H1 (cell line): ENCODE data around the gene RUBCN. TPM values are rescaled to one million over a fixed set of nuclear protein-coding genes. Genes with fewer than 3 reads are reported as not detected.
"Not testable (repeated sequence)": the region's sequence is repeated elsewhere in the genome, so short reads cannot be mapped to it uniquely, and the experiment has no call there.

ENCODE experiments used
- CTCF ChIA-PET: fragments of 300-600 bp; sonication (Branson Sonifier 250); formaldehyde crosslinking; loops from one replicate; lab custom pipeline; 2021; ENCODE audit not compliant: partially characterized antibody; lab: Charles Lee
- POLR2A ChIA-PET: fragments of 300-600 bp; sonication (Branson Sonifier 250); formaldehyde crosslinking; loops from one replicate; lab custom pipeline; 2021; ENCODE audit warnings: inconsistent platforms; ENCODE audit not compliant: partially characterized antibody; lab: Charles Lee
- DNase-seq, 2 experiments: peaks; one replicate each; pipeline versions ENCODE4 v3.0.0 to v3.0.0-alpha.2; 2010 to 2022; ENCODE audit warnings: low spot score in 2 of 2, low read depth in 1 of 2, mixed read lengths in 1 of 2
- FAIRE-seq: peaks from 2 replicates; lab custom pipeline; 2011; peaks lifted over from hg19 to GRCh38; lab: Jason Lieb, UNC
- H2AFZ ChIP-seq: 2 replicates; pipeline ENCODE4 v1.8.1; 2012; ENCODE audit warnings: low read length, inconsistent platforms
- H2AK5ac ChIP-seq: 2 replicates; pipeline ENCODE4 v1.6.1; 2013; ENCODE audit warnings: low read depth, low read length
- H2BK120ac ChIP-seq: replicated peaks from 2 replicates; pipeline ENCODE3; 2013; ENCODE audit warnings: low read depth, low read length, inconsistent platforms
- H2BK12ac ChIP-seq: 2 replicates; pipeline ENCODE4 v1.6.1; 2013; ENCODE audit warnings: low read depth, low read length
- H2BK15ac ChIP-seq: 2 replicates; pipeline ENCODE4 v1.6.1; 2013; ENCODE audit warnings: low read length
- H2BK20ac ChIP-seq: 2 replicates; pipeline ENCODE4 v1.6.1; 2013; ENCODE audit warnings: low read length
- H2BK5ac ChIP-seq: 2 replicates; pipeline ENCODE4 v1.6.1; 2013; ENCODE audit warnings: low read depth, low read length
- H3K14ac ChIP-seq: 2 replicates; pipeline ENCODE4 v1.6.1; 2013; ENCODE audit warnings: inconsistent platforms; ENCODE audit not compliant: insufficient read length
- H3K18ac ChIP-seq: 2 replicates; pipeline ENCODE4 v1.6.1; 2013; ENCODE audit warnings: low read length; ENCODE audit errors: extremely low read depth
- H3K23ac ChIP-seq: 2 replicates; pipeline ENCODE4 v1.6.1; 2013; ENCODE audit warnings: inconsistent platforms; ENCODE audit not compliant: insufficient read length
- H3K23me2 ChIP-seq: 2 replicates; pipeline ENCODE4 v1.6.1; 2013; ENCODE audit warnings: low read depth, low read length
- H3K27ac ChIP-seq: 2 replicates; pipeline ENCODE4 v1.6.1; 2011; ENCODE audit warnings: low read depth, low read length, inconsistent platforms
- H3K27me3 ChIP-seq, 4 experiments: replicated peaks in 1 of 4; 1 replicate in 1 of 4; 2 replicates in 3 of 4; pipeline versions ENCODE4 v1.6.1 to v1.8.1; 2011 to 2013; ENCODE audit warnings: low read length in 3 of 4, mild to moderate bottlenecking in 3 of 4, inconsistent platforms in 2 of 4, mixed read lengths in 2 of 4, moderate library complexity in 1 of 4; ENCODE audit not compliant: control insufficient read depth in 3 of 4, insufficient read depth in 3 of 4; ENCODE audit errors: extremely low read depth in 1 of 4
- H3K36me3 ChIP-seq, 4 experiments: 2 replicates each; pipeline versions ENCODE4 v1.6.1 to v1.8.1; 2011 to 2013; ENCODE audit warnings: mild to moderate bottlenecking in 4 of 4, low read length in 3 of 4, moderate library complexity in 2 of 4, control low read depth in 1 of 4, inconsistent platforms in 1 of 4; ENCODE audit not compliant: insufficient read depth in 4 of 4, control insufficient read depth in 2 of 4
- H3K4ac ChIP-seq: replicated peaks from 2 replicates; pipeline ENCODE3; 2013; ENCODE audit warnings: low read length, low read depth, mixed read lengths, inconsistent platforms; ENCODE audit not compliant: insufficient read length
- H3K4me1 ChIP-seq, 4 experiments: replicated peaks in 1 of 4; 1 replicate in 1 of 4; 2 replicates in 3 of 4; pipeline versions ENCODE4 v1.6.1 to v1.8.1; 2011 to 2013; ENCODE audit warnings: low read length in 3 of 4, inconsistent platforms in 2 of 4, mixed read lengths in 1 of 4; ENCODE audit not compliant: insufficient read depth in 4 of 4, control insufficient read depth in 3 of 4
- H3K4me2 ChIP-seq, 2 experiments: 2 replicates each; pipeline versions ENCODE4 v1.6.1 to v1.8.1; 2011 to 2013; ENCODE audit warnings: low read depth in 2 of 2, low read length in 2 of 2, control low read depth in 1 of 2, inconsistent platforms in 1 of 2, mild to moderate bottlenecking in 1 of 2; ENCODE audit not compliant: insufficient read depth in 1 of 2
- H3K4me3 ChIP-seq, 4 experiments: fragments of 200-600, 300-600 bp in 1 of 4; sonication (generic), shearing (Covaris generic), sonication (Bioruptor Twin) in 1 of 4; 2 replicates each; pipeline versions ENCODE4 v1.5.1 to v1.8.1; 2011 to 2016; ENCODE audit warnings: low read length in 4 of 4, low read depth in 3 of 4, control low read depth in 2 of 4, inconsistent platforms in 2 of 4, mild to moderate bottlenecking in 2 of 4, mixed read lengths in 1 of 4, moderate library complexity in 1 of 4; ENCODE audit not compliant: insufficient read depth in 2 of 4; ENCODE audit errors: extremely low read depth in 1 of 4
- H3K56ac ChIP-seq: replicated peaks from 2 replicates; pipeline ENCODE3; 2013; ENCODE audit warnings: low read depth, mild to moderate bottlenecking, mixed read lengths, low read length, inconsistent platforms; ENCODE audit not compliant: insufficient read length
- H3K79me1 ChIP-seq: 2 replicates; pipeline ENCODE4 v1.6.1; 2013; ENCODE audit warnings: low read depth, low read length, control low read depth
- H3K79me2 ChIP-seq, 2 experiments: 2 replicates each; pipeline versions ENCODE4 v1.6.1 to v1.8.1; 2012 to 2013; ENCODE audit warnings: low read length in 2 of 2, mild to moderate bottlenecking in 2 of 2, inconsistent platforms in 1 of 2; ENCODE audit not compliant: insufficient read depth in 2 of 2, control insufficient read depth in 1 of 2
- H3K9ac ChIP-seq, 4 experiments: replicated peaks in 1 of 4; 1 replicate in 1 of 4; 2 replicates in 3 of 4; pipeline versions ENCODE4 v1.6.1 to v1.8.1; 2011 to 2013; ENCODE audit warnings: low read depth in 3 of 4, low read length in 3 of 4, control low read depth in 2 of 4, mild to moderate bottlenecking in 2 of 4, moderate library complexity in 2 of 4, inconsistent platforms in 1 of 4; ENCODE audit errors: extremely low read depth in 1 of 4
- H3K9me3 ChIP-seq, 2 experiments: 2 replicates each; pipeline versions ENCODE4 v1.6.1 to v1.8.1; 2012 to 2013; ENCODE audit warnings: mild to moderate bottlenecking in 2 of 2, moderate library complexity in 2 of 2, control low read depth in 1 of 2, inconsistent platforms in 1 of 2, low read depth in 1 of 2, low read length in 1 of 2, mixed read lengths in 1 of 2; ENCODE audit not compliant: insufficient read depth in 2 of 2
- H4K20me1 ChIP-seq, 2 experiments: replicated peaks in 1 of 2; 2 replicates each; pipeline versions ENCODE3 to v1.8.1; 2011 to 2013; ENCODE audit warnings: inconsistent platforms in 2 of 2, low read length in 2 of 2, mild to moderate bottlenecking in 1 of 2; ENCODE audit not compliant: insufficient read depth in 2 of 2, control insufficient read depth in 1 of 2
- H4K5ac ChIP-seq: 2 replicates; pipeline ENCODE4 v1.6.1; 2013; ENCODE audit warnings: low read length, low read depth, mixed read lengths, inconsistent platforms; ENCODE audit not compliant: insufficient read length
- H4K8ac ChIP-seq: 2 replicates; pipeline ENCODE4 v1.8.0; 2013; ENCODE audit warnings: mild to moderate bottlenecking, moderate library complexity, low read length, inconsistent platforms; ENCODE audit not compliant: insufficient read depth; ENCODE audit errors: extremely low read depth
- H4K91ac ChIP-seq: replicated peaks from 2 replicates; pipeline ENCODE3; 2013; ENCODE audit warnings: low read length, mixed read lengths, inconsistent platforms; ENCODE audit not compliant: insufficient read length
- WGBS, 2 experiments: shearing (Covaris generic) in 1 of 2; methylation state at CpG; one replicate each; pipeline versions ENCODE4 v1.1.6 to v1.1.7; 2013 to 2015; ENCODE audit warnings: low lambda C conversion rate in 2 of 2, mixed read lengths in 2 of 2, inconsistent platforms in 1 of 2, low coverage in 1 of 2, missing lambda C conversion rate in 1 of 2; ENCODE audit not compliant: insufficient replicate concordance in 2 of 2, insufficient coverage in 1 of 2, insufficient read length in 1 of 2; ENCODE audit errors: extremely low coverage in 1 of 2, missing lambda C conversion rate in 1 of 2; 5-methylcytosine and 5-hydroxymethylcytosine counted together
- polyA plus RNA-seq, 7 experiments: library from polyadenylated mRNA; depleted of rRNA in 3 of 7; stranded (reverse) in 5 of 7; unstranded in 2 of 7; fragments of >200 nt in 5 of 7; fragments of 200-250 nt in 2 of 7; gene quantifications; 1 replicate in 5 of 7; 2 replicates in 1 of 7; 4 replicates in 1 of 7; pipeline versions ENCODE4 v1.2.1 to v1.2.3, GENCODE V29; 2011 to 2013; ENCODE audit warnings: missing spikeins in 2 of 7, mixed read lengths in 2 of 7
- total RNA-seq: library from RNA; stranded (reverse); fragmentation: NEBNext Ultra II Directional; extraction: Animal tissue kit (Norgen Biotek cat#: 25700); gene quantifications from 2 replicates; pipeline ENCODE4 v1.2.1, GENCODE V29; 2021

The RUBCN gene
- total and polyA plus RNA-seq, 2 of the 8 experiments (the other 6 are each of a cell fraction or from before 2014, with no cell fraction given), result 9.3 to 21.9 TPM

- H2BK15ac ChIP-seq, H2BK20ac ChIP-seq, H3K4me1 ChIP-seq, H3K9ac ChIP-seq, H2AK5ac ChIP-seq, H3K23ac ChIP-seq, POLR2A ChIA-PET, H3K23me2 ChIP-seq, H3K9me3 ChIP-seq, H2BK120ac ChIP-seq, H3K79me2 ChIP-seq, H2BK5ac ChIP-seq, FAIRE-seq, H2AFZ ChIP-seq, H4K91ac ChIP-seq, H3K27me3 ChIP-seq, H4K8ac ChIP-seq, H3K79me1 ChIP-seq, H3K14ac ChIP-seq, H4K5ac ChIP-seq, H3K4ac ChIP-seq, H3K27ac ChIP-seq, H3K56ac ChIP-seq, H4K20me1 ChIP-seq, H3K36me3 ChIP-seq, H3K18ac ChIP-seq: not testable (repeated sequence)
- Histone ChIP-seq H2BK12ac (peak overlapping the region; percentile 60; the same call in 1 of the 2 replicates), H3K4me3 (peak overlapping the region in 2 of 4 experiments; percentile 27 to 50; a peak in 4 of 8 replicates), H3K4me2 (peak overlapping the region; percentile 57 to 69)
- 35% methylated on average over 23 of the region's 29 CpGs; no CpG with 5 or more reads in 1 of the 2 experiments for WGBS, 2 experiments
- CTCF ChIA-PET, result interaction anchor here (0.6 kb wide), 1 partner anchor 409 kb away, joined by 6 read pairs; no protein-coding TSS in a partner anchor
- DNase-seq, result peak in 1 of 2 experiments; percentile 88
Observed at GRCh38 chr3:197664414-197665141, 72.1 kb downstream of the RUBCN start.
